SK-MEL-5 (cell line): ENCODE data around the gene CARD14. TPM values are rescaled to one million over a fixed set of nuclear protein-coding genes. Genes with fewer than 3 reads are reported as not detected.
"Not testable (repeated sequence)": the region's sequence is repeated elsewhere in the genome, so short reads cannot be mapped to it uniquely, and the experiment has no call there.

ENCODE experiments used
- DNase-seq: peaks from one replicate; pipeline ENCODE4 v3.0.0-alpha.2; 2016; ENCODE audit warnings: low read depth, low spot score
- in situ Hi-C: cut with HindIII; loops from 2 replicates; pipeline ENCODE4 v1.10.0; 2016; ENCODE audit warnings: low sequenced_read_pairs, high pct_unique_total_duplicates, low pct_unique_long_range_greater_than_20kb
- total RNA-seq: library from RNA; depleted of rRNA; stranded (reverse); fragments of >200 nt; shearing (Covaris generic); gene quantifications from 2 replicates; pipeline ENCODE4 v1.2.3, GENCODE V29; 2014

The CARD14 gene
- total RNA-seq, 1 experiment from 2014 or later: 19.6 TPM

DNA sequence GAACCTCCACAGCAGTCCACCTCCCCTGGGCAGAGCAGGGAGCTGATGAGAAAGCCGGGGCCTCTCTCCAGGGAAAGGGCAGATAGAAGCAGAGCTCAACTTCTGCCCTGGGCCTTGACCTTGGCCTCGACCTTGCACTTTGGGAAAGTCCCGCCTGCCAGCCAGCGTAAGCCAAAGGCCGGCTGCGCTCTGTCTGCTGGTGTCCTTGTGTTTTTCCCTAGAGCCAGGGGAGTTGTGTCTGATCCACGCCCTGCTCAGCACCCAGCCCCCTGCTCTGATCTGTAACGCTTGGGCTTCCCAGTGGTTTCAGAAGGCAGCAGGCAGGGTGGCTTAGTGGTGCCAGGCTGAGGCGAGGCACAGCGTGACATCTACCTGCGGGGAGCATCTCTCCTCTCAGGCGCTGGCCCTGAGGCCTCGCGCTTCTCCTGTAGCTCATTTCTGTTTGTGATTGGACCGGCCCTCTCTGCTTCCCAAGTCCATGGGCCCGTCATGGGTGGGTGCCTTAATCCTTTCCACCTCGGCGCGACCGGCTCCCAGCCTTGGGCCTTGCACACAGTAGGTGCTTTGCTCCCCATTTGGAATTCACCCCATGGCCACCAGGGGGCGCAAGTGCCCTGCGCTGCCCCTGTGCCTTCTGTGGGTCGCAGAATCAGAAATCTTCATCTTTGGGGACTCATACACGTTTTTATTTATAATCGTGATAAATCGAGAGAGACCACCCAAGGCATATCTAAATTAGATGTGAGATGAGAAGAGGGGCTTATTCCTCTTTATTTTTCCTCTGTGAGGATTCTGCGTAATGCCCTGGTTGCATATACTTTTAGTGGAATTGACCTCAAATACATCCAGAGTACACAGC is 26.1 kb downstream of the CARD14 start:
- peak; percentile 34 for DNase-seq
- in situ Hi-C loops: no loop called here

DNA sequence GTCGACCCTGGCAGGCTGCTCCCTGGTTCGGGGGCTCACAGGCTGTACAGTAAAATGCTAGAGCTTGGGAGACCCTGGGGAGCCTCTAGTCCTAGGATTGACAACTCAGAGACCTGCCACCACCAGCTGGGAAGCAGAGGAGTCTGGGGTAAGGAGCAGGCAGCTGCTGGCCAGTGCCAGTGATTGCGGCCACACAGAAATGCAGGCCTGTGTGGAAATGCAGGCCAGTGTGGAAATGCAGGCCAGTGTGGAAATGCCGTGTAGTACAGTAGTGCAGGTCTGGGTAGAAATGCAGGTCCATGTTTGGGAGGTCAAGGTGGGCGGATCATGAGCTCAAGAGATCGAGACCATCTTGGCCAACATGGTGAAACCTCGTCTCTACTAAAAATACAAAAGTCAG is 26.8 kb downstream of the CARD14 start:
- in situ Hi-C loops: no loop called here
- no peak for DNase-seq

DNA sequence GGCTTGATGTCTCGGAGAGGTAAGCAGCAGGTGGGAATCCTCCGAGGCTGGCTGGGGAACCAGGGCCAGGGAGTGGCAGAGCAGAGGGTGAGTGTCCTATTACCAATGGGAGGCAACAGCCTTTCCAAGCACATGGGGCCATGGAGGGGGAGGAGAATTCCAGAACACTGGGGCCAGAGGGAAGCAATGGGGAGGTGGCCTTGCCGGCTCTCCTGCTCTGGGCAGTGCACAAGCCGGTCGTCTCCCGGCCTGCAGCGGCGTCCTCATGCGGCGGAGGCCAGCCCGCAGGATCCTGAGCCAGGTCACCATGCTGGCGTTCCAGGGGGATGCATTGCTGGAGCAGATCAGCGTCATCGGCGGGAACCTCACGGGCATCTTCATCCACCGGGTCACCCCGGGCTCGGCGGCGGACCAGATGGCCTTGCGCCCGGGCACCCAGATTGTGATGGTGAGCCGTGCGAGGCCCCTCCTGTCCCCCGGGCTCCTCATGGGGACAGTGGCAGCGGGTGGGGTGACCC is 28.4 kb downstream of the CARD14 start:
- in situ Hi-C loops: no loop called here
- no peak for DNase-seq

DNA sequence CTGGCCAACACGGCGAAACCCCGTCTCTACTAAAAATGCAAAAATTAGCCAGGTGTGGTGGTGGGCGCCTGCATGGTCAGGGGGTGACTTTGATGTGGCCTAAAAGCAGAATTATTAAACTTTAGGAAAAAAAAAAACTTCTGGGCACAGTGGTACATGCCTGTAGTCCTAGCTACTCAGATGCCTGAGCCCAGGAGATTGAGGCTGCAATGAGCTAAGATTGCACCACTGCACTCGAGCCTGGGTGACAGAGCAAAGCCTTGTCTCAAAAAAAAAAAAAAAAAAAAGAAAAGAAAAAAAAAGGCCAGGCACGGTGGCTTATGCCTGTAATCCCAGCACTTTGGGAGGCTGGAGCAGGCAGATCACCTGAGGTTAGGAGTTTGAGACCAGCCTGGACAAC is 29.5 kb downstream of the CARD14 start:
- in situ Hi-C loops: not testable (repeated sequence)
- peak; percentile 52 for DNase-seq

DNA sequence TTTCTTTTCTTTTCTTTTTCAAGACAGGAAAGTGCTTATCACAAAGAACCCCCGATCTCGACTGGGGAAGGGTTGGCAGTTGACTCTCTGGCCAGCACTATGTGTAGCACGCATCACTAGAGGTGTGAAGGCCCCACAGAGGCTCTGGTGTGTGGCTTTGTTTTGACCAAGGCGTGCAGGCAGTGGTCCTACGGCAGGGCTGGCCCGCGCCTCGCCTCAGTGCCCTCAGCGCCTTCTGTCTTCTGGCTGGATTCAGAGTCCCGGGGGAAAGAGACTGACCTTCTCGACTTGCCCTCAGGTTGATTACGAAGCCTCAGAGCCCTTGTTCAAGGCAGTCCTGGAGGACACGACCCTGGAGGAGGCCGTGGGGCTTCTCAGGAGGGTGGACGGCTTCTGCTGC is 31.6 kb downstream of the CARD14 start:
- in situ Hi-C loops: no loop called here
- no peak for DNase-seq

DNA sequence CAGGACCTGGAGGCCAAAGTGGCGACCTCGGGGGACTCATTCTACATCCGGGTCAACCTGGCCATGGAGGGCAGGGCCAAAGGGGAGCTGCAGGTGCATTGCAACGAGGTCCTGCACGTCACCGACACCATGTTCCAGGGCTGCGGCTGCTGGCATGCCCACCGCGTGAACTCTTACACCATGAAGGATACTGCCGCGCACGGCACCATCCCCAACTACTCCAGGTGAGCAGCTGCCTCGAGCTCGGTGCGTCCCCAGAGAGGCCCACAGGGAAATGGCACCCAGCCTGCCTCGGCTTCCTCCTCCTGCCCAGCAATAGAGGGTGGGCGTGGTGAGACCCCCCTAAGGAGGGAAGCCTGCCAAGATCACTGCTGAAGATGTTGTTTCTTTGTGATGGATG is 32.4 kb downstream of the CARD14 start:
- in situ Hi-C loops: no loop called here
- no peak for DNase-seq

DNA sequence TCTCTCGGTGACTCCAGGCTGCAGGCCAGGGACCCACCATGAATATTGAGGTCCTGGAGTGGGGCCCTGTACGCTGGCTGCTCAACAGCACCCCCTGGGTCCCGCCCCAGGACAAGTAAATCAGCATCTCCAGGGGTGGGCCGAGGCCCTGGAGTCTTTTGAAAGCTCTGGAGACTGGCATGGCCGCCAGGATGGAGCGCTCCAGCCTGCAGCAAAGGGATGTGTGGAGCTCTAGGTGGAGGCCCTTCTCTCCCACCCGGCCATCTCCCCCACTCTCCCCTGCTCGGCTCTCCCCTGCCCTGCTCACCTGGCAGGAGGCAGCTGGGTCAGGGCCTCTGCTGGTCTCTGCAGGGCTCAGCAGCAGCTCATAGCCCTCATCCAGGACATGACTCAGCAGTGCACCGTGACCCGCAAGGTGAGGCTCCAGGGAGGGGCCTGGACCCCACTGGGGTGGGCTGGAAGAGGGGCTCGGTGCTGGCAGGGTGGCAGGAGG is 33.7 kb downstream of the CARD14 start:
- in situ Hi-C loops: no loop called here
- peak; percentile 48 for DNase-seq

DNA sequence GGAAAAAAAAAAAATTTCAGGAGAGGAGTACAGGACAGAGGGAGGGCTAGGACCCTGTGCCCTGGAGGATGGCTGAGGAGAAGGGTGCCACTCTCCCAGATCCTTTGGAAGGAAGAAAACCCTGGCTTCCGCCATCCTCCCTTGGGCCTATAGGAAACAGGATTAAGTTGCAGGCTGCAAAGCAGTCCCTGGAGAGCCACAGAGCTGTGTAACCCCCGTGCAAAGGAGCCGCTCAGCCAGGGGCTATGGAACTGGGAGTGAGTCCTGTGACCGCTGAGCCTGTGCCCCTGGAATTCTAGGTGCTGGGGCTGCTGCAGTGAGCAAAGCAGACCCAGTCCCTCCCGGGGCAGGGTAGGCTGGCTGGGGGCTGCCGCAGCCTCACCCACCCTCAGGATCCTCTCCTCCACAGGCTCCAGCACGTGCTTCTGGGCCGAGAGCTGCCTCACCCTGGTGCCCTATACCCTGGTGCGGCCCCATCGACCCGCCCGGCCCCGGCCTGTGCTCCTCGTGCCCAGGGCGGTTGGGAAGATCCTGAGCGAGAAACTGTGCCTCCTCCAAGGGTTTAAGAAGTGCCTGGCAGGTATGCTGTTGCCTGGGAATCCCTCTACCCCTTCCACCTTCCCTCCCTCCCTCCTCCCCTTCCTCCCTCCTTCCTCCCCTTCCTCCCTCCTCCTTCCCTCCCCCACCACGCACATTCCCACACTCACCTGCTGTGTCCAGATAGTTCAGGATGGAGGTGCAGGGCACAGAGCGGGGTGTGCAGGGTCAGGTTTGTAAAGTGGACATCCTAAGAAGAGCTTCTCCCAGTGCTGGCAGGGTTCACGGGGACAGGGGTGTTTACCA is 35.0 kb downstream of the CARD14 start:
- no peak for DNase-seq
- in situ Hi-C loops: no loop called here

DNA sequence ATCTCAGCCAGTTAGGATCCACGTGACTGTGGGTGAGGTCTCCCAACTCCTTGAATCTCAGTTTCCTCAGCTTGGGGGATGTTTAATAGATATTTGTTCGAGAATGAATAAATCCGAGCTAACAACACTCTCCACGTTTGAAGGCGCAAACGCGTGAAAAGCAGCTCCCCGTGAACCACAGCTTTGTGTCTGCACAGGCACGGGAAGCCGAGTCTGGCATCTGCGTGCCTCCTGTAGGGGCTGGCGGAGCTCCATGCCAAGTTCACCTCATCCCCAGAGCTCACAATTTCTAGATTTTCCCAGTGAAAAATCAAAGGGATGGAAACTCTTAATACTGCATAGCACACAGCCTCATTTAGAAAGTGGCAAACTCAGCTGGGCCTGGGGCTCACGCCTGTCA is 36.0 kb downstream of the CARD14 start:
- no peak for DNase-seq
- in situ Hi-C loops: no loop called here

DNA sequence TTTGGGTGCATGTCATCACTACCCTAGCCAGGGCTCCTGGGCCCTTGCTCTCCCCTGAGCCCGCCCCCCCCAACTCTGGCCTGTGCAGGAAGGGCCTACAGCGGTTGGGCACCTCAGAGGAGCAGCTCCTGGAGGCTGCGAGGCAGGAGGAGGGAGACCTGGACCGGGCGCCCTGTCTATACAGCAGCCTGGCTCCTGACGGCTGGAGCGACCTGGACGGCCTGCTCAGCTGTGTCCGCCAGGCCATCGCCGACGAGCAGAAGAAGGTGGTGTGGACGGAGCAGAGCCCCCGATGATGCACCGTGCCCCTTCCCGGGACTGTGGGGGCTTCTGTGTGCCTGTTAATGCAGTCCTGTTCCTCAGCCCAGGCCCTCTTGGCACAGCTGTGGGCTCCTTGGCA is 38.2 kb downstream of the CARD14 start:
- DNase-seq: no peak
- in situ Hi-C loops: no loop called here

DNA sequence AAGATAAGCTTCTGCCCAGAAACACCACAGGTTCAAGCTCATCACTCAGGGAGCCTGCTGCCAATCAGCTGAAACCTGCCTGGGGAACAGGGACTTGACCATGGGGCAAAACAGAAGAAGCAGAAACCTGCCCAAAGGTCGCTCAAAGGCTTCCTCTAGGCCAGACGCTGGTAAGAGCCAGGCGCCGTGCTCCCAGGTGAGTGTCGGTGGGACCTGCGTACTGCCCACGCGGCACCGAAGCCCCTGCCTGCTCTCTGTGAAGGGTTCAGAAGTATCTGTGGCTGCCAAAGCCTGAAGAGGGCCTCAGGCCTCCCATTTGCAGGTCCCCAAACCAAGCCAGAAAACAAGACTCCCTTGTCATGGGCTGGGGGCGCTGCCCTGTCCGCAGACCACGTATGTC is 39.9 kb downstream of the CARD14 start:
- in situ Hi-C loops: no loop called here
- DNase-seq: no peak

DNA sequence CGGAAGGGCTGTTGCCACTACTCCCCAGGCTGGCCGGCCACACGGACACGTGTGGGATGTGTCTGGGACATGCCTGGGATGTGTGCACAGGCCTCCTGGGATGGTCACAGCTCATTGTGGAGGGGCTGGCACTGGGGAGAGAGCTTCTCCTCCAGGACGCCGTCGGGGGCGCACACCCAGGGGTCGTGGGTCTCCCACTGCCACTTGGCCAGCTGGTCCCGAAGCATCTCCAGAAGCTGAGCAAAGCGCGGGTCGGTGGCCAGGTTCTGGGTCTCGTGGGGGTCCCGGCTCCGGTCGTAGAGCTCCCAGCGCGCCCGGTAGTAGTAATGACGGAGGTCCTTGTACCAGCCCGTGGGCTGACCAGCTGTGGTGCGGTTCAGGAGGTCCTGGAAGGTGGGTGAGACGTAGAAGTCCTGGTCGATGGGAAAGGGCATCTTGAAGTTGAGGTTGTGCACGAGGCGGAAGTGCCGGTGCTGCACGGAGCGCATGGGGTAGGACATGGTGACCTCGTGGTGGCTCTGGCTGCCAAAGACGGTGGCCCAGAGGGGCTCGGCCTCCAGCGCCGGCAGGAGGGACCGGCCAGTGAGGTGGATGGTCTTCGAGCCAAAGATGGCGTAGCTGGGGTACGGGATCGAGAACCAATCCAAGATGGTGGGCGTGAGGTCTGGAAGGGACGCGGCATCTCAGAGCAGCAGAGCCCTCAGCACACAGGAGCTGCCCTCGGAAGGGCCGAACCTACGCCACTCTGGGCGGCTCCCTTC is 40.7 kb downstream of the CARD14 start:
- no peak for DNase-seq
- in situ Hi-C loops: no loop called here

DNA sequence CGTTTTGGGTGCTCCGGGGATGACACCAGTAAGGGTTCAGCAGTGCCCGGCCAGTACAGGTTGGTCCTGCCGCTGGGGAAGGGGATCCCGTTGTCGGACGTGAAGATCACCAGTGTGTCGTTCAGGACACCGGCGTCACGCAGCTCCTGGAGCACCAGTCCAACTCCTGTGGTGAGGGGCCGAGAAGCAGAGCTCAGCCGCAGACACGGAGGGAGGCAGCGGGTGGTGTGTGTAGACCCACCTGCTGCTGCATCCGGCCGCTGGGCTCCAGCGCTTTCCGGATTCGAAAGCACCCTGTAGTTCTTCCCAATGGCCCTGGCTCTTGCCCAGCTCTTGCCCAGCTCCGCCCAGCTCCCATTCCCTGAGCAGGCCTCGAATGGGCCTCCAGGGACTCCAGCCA is 42.3 kb downstream of the CARD14 start:
- in situ Hi-C loops: no loop called here

DNA sequence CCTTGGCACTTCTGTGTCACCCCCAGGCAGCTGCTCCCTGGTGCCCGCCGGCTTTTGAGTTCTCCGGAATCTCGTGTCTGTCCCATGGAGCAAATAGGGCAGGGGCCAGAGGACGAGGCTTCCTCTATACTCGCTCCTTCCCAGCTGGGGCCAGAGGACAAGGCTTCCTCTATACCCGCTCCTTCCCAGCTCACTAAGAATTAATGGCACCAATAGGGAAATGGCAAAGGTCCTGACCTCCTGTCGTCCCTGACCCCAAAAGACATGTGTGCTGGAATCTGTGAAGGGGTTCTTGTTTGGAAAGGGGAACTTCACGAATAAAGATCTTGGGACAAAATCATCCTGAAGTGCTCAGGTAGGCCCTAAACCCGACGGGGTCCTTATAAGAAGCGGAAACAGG is 42.7 kb downstream of the CARD14 start:
- in situ Hi-C loops: no loop called here
- DNase-seq: no peak

More for the DNA sequence above, 42.3 kb downstream of the CARD14 start:
- DNase-seq: no peak

DNA sequence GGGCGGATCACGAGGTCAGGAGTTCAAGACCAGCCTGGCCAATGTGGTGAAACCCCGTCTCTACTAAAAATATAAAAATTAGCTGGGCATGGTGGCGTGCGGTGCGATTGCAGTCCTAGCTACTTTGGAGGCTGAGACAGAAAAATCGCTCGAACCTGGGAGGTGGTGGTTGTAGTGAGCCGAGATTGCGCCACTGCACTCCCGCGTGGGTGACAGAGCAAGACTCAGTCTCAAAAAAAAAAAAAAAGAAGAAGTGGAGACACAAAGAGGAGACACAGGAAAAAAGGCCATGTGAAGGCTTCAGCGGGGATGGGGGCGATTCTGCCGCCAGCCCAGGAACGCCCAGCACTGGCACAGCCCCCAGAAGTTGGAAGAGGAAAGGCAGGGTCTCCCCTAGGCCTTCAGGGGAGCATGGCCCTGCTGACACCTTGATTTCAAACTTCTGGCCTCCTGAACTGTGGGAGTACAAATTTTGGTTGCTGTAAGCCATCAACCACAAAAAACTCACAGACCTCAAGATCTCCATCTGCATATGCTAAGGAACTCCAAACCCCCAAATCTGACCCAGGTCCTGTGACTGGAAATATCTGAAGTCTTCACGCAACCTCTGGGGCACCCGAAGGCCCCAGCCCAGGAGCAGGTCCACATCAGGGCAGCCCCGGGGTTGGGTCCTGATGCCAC is 43.3 kb downstream of the CARD14 start:
- DNase-seq: no peak
- in situ Hi-C loops: no loop called here

DNA sequence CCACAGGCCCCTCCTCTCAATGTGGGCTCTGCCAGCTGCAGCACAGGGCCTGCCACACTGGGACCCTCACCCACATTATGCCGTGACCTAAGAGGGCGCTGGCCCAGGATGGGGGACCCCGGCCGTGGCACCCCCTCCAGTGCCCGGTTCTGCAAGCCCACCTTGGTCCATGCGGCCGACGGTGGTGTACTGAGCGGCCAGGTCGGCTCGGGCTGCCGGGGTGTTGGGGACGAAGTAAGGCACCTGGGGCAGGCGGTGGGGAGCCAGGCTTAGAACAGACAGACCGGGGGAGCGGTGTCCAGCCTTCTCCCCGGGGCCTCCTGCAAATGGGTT is 43.8 kb downstream of the CARD14 start:
- DNase-seq: no peak
- in situ Hi-C loops: no loop called here
